ENCODE data around the gene CCDC158. TPM values are rescaled to one million over a fixed set of nuclear protein-coding genes. Genes with fewer than 3 reads are reported as not detected.

The CCDC158 gene
- total RNA-seq, 3 donors from 2014 or later (not counting 1 experiment from before 2014, with no cell fraction given), result not detected

- Histone ChIP-seq H3K27ac (ENCODE audit: low read length) (no peak overlapping the region), H3K36me3 (ENCODE audit: control insufficient read depth, insufficient read depth, low read length) (no peaks in the 10 kb centered on the region), H3K9me3 (ENCODE audit: control insufficient read depth, insufficient read depth, low read length) (no peaks in the 10 kb centered on the region), H3K4me1 (ENCODE audit: control insufficient read depth, insufficient read depth, low read length) (no peaks in the 10 kb centered on the region), H3K27me3 (ENCODE audit: control insufficient read depth, insufficient read depth, low read length) (peaks cover 6% of the 10 kb centered on the region), H3K4me3 (ENCODE audit: low read length) (no peak overlapping the region)
- 92% methylated on average over 11 of the region's 11 CpGs for WGBS (ENCODE audit: insufficient coverage)
- Mint-ChIP-seq H3K27ac (no peak overlapping the region), H3K9me3 (no peaks in the 10 kb centered on the region), H3K4me1 (peaks cover 0 to 6% of the 10 kb centered on the region in 2 donors), H3K4me3 (no peak overlapping the region), H3K36me3 (no peaks in the 10 kb centered on the region), H3K27me3 (ENCODE audit: low read depth in 2 of 2) (peaks cover 36 to 42% of the 10 kb centered on the region in 2 donors)
- no peak for TF ChIP-seq CTCF (IDR thresholded peaks at IDR 0.05)
- DNase-seq (no peak), ATAC-seq (no peak)
- intact Hi-C loops (cut with micrococcal nuclease), result no loop called here
Measured at GRCh38 chr4:76270244-76271175, 150.4 kb downstream of the CCDC158 start.

- intact Hi-C loops (cut with micrococcal nuclease), result no loop called here
- no peak for TF ChIP-seq CTCF (IDR thresholded peaks at IDR 0.05)
- 98% methylated on average over 6 of the region's 6 CpGs for WGBS (ENCODE audit: insufficient coverage)
- no peaks in the 10 kb centered on the region for H3K9me3 Mint-ChIP-seq
- H3K36me3 Mint-ChIP-seq, result no peaks in the 10 kb centered on the region
- H3K4me3 ChIP-seq (ENCODE audit: low read length), result no peak overlapping the region
- H3K9me3 ChIP-seq (ENCODE audit: control insufficient read depth, insufficient read depth, low read length), result no peaks in the 10 kb centered on the region
- H3K4me1 Mint-ChIP-seq, result no peaks in the 10 kb centered on the region
- H3K4me1 ChIP-seq (ENCODE audit: control insufficient read depth, insufficient read depth, low read length), result no peaks in the 10 kb centered on the region
- DNase-seq, result no peak
- no peak overlapping the region for H3K4me3 Mint-ChIP-seq
- H3K27ac ChIP-seq (ENCODE audit: low read length), result no peak overlapping the region
- H3K27me3 ChIP-seq (ENCODE audit: control insufficient read depth, insufficient read depth, low read length), result no peaks in the 10 kb centered on the region
- H3K36me3 ChIP-seq (ENCODE audit: control insufficient read depth, insufficient read depth, low read length), result no peaks in the 10 kb centered on the region
- H3K27me3 Mint-ChIP-seq (ENCODE audit: low read depth in 2 of 2), result peaks cover 10 to 18% of the 10 kb centered on the region in 2 donors
- no peak overlapping the region for H3K27ac Mint-ChIP-seq
- no peak for ATAC-seq
Measured at GRCh38 chr4:76267811-76268210, 153.1 kb downstream of the CCDC158 start.

- DNase-seq, result no peak
- H3K27me3 Mint-ChIP-seq (ENCODE audit: low read depth in 2 of 2), result peaks cover 13 to 14% of the 10 kb centered on the region in 2 donors
- Histone ChIP-seq H3K4me3 (ENCODE audit: low read length) (no peak overlapping the region), H3K27ac (ENCODE audit: low read length) (no peak overlapping the region), H3K9me3 (ENCODE audit: control insufficient read depth, insufficient read depth, low read length) (no peaks in the 10 kb centered on the region), H3K4me1 (ENCODE audit: control insufficient read depth, insufficient read depth, low read length) (no peaks in the 10 kb centered on the region), H3K36me3 (ENCODE audit: control insufficient read depth, insufficient read depth, low read length) (no peaks in the 10 kb centered on the region), H3K27me3 (ENCODE audit: control insufficient read depth, insufficient read depth, low read length) (no peaks in the 10 kb centered on the region)
- H3K4me3 Mint-ChIP-seq, result no peak overlapping the region
- H3K4me1 Mint-ChIP-seq, result no peaks in the 10 kb centered on the region
- no peaks in the 10 kb centered on the region for H3K9me3 Mint-ChIP-seq
- intact Hi-C loops (cut with micrococcal nuclease), result no loop called here
- 85% methylated on average over 3 of the region's 3 CpGs for WGBS (ENCODE audit: insufficient coverage)
- H3K27ac Mint-ChIP-seq, result no peak overlapping the region
- no peaks in the 10 kb centered on the region for H3K36me3 Mint-ChIP-seq
- ATAC-seq, result no peak
- TF ChIP-seq CTCF (IDR thresholded peaks at IDR 0.05), result no peak
Measured at GRCh38 chr4:76266627-76267026, 154.3 kb downstream of the CCDC158 start.

Data from natural killer cell (primary cell).